Fibroblast of skin of left quadriceps (primary cell): Measurements from ENCODE around the gene NELL1.

ENCODE experiments used
- DNase-seq, 2 experiments: peaks; one replicate each; pipeline ENCODE4 v3.0.0-alpha.2; 2013; ENCODE audit warnings: low read depth in 2 of 2

Gene NELL1

GRCh38 chr11:21421711-21422329 lies 752.4 kb downstream of the NELL1 start:
- DNase-seq: no peak

DNA sequence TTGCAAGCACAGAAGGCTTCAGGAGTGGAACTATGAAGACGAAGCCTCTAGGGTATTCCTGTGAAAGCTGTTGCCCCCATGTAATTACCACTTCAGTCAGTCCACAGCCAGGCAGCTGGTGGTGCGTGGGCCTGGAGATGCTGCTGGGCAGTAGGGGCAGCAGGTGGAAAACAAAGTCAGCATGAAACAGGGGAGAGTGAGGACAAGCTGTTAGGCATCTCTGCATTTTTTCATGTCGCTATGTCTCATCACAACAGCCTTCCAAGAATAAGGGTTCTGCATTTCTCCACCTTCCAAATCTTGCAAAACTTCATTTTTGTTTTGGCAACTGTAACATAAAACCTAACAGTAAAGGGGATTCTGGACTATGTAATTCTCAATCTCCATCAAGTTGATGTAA lies 757.5 kb downstream of the NELL1 start:
- DNase-seq: no peak

DNA sequence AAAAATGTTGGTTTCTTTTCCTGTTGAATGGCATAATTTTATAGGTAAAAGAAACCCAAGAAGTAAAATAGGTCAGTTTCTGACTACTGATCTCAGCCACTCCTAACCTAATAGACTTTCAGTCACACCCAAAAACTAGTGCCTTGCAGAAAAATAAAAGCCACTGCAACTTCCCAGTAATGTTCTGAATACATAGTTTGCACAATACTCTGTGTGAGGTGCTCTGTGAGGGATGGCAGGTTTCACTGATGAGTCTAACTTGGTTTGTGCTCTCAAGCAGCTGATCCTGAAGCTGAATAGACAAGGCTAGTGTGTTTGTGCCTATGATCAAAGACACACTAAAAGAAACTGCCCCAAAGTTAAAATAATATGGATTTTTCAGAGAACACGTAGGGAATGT lies 758.3 kb downstream of the NELL1 start:
- DNase-seq: no peak

- DNase-seq: no peak
Observed at GRCh38 chr11:21428796-21429195, 759.4 kb downstream of the NELL1 start.

DNA sequence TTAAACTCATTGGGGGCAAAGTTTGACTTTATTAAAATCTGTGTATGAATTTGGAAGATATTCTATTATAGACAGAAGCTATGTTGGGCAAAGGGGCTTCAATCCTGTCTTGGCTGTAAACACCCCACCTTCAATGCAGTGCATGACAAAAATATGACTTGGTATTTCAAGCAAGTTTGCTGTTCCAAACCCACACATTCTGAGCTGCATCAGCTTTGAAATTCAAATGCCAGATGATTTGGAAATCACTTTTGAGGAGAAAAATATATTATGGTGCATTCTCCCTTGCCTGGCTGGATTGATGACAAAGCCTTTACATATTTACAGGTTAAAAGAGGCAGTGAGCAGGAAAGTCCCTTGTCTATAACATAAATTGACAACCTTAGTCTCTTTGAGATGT lies 760.0 kb downstream of the NELL1 start:
- no peak for DNase-seq

- DNase-seq: no peak
Observed at GRCh38 chr11:21430537-21430936, 761.2 kb downstream of the NELL1 start.

GRCh38 chr11:21446939-21447590 lies 777.7 kb downstream of the NELL1 start:
- no peak for DNase-seq

GRCh38 chr11:21447871-21448270 lies 778.5 kb downstream of the NELL1 start:
- no peak for DNase-seq

GRCh38 chr11:21456186-21456585 lies 786.8 kb downstream of the NELL1 start:
- no peak for DNase-seq

DNA sequence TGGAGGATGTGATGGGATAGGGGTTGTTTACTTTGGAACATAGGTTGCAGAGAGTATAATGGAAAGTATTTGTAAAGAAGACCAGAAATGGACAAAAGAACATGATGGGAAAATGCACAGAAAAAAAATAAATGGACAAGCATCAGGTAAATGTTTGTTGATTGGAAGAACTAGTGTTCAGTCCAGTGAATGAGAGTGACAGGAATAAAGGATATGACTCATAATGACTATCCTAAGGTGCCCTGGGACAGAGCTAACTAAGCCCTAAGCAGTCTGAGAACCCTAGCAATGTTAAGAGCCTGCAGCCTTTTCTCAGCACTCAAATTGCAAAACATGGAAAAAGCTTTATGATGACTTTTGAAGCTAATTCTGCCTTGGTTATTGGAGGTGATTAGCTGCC lies 790.7 kb downstream of the NELL1 start:
- no peak for DNase-seq

DNA sequence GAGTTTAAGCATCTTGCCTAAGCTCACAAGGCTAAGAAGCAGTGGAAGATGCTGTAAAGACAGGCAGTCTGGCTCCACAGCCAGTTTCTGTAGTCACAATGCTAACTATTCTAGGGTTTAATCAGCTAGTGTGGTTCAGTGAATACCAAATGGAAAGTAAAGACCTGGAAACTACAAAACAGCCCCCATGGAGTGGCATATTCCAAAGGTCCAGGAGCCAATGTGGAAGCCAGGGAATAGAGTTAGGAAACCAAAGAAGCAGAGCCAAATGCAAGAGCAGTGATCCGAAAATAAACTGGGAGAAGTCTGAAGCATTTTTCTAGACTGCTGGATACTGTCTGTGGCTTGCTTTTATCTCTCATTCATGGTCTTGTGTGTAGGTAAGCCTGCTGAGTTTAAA lies 792.3 kb downstream of the NELL1 start:
- DNase-seq: no peak

DNA sequence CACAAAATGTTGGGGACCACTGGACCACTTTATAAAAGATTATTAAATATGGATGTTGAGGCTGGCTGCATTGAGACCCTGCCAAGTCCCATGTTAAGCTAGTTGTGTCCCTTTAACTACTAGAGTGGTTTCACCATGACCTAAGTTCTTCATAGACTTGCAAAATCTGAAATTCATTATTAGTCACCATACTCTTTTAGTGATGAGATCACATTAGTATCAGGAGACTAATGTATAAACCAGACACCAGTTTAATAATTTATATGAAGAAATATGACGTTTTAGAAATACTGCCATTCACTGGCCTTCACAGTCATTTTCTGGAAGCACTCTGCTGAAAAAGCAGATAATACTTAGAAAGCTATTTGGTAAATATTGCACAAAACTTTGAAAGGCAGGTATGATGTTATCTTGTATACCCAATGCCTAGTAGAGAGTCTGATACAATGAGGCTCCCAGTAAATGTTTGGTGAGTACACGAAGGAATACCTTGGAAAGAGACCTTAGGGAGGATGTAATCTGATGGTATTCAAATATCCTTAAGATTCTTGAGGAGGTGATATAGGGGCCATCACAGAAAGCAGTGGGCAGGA lies 795.3 kb downstream of the NELL1 start:
- no peak for DNase-seq

GRCh38 chr11:21465203-21465602 lies 795.8 kb downstream of the NELL1 start:
- DNase-seq: no peak

DNA sequence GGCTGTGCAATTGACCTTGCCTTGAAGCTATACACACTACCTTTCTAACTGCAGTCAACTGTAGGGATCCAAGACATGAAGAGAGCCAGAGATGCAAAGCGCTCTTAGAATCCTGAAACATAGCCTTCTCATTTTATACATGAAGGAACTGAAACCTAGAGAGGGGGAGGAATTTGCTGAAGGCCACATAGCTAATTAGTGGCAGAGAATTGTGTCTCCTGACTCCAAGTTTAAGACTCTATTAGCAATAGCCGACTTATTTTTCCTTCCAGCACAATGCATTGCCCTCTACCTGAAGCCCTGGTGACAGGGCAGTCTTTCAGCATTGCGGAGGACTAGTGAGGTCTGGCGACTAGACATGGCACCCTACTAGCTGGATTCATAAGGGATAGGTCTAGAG lies 796.5 kb downstream of the NELL1 start:
- no peak for DNase-seq

- DNase-seq: no peak
Observed at GRCh38 chr11:21470521-21470920, 801.1 kb downstream of the NELL1 start.

DNA sequence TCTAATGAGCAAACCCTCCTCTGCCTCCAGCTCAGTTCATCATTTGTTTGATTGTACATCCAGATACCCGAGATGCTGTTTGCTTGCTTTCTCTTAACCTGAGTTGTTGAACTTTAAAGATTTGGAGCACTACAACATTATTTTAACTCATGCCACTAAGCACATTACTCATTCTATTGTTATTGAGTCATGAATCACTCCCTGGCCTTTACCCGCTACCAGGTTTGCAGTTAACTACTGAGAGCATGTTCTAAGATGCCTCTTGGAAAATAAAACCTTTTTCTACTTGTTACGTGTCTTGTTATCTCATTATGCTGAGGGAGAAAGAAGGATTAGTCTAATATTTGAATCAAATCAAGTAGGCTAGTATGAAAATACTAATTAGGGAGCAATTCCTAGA lies 802.9 kb downstream of the NELL1 start:
- DNase-seq: no peak

DNA sequence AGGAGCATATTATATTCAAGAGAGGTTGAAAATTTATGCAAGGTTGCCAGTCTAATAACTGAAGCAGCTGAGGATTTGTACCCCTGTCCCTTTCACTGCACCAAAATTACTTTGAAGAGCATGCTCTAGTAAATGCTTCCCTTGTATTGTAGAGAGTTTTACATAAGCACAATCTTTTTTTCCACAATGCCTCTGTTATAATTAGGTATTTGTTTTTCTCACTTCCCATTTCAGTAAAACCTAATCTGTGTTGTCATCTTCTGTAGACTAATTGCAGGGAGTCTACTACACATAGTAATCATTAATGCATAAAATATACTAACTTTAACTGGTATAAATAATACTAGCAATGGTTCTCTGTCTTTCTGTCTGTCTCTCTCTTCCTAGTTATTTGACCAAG lies 805.1 kb downstream of the NELL1 start:
- DNase-seq: no peak

DNA sequence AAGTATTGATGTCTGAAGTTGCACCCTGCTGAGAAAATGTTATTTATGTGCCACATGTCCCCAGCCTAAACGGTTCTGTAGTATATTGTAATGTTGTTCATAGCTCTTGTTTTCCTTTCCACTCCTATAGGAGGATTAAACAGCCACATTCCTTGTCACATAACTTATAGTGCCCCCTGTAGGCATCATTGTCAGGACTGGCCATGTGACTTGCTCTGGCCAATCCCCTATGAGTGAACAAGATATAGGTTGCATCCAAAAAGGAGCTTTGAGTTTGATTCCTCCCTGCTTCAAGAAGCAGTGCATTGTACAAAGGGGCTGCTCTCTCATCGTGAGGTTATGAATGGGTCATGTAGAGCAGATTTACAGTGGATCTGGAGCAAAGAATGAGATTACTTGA lies 805.9 kb downstream of the NELL1 start:
- no peak for DNase-seq

DNA sequence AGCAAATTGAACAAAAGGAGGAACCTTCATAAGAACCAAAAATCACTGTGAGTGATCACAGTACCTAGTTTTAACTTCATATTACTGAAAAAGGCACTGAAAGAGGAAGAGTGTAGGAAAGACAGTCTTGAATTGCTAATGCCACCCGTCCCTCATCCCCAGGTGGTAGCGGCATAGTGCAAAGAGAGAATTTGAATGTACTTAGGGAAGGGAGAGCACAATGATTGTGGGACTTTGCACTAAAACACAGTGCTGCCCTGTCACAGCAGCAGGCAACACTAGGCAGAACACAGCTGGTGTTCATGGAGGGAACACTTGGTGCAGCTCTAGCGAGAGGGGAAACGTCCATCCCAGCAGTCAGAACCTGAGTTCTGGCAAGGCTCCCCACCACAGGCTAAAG lies 807.2 kb downstream of the NELL1 start:
- DNase-seq: no peak

DNA sequence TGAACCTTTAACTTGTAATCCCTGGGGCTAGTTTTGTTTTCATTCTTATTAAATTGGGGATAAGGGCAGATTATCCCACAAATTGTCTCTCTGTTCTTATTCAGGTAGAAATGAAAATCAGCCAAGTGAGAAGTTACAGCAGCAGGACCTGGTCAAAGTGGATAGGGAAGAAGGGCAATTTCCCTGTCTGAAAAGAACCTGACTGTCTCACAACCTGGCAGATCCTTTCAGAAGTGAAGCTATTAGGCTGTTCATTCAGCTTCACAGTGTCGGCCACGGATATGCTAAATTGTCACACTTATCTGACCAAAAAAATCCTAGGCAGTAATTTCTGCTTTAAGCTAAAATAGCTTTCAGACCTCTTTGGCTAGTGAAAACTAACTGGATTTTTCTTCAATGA lies 810.9 kb downstream of the NELL1 start:
- no peak for DNase-seq

- DNase-seq: no peak
Observed at GRCh38 chr11:21481255-21481654, 811.9 kb downstream of the NELL1 start.

GRCh38 chr11:21484039-21484438 lies 814.7 kb downstream of the NELL1 start:
- DNase-seq: no peak

DNA sequence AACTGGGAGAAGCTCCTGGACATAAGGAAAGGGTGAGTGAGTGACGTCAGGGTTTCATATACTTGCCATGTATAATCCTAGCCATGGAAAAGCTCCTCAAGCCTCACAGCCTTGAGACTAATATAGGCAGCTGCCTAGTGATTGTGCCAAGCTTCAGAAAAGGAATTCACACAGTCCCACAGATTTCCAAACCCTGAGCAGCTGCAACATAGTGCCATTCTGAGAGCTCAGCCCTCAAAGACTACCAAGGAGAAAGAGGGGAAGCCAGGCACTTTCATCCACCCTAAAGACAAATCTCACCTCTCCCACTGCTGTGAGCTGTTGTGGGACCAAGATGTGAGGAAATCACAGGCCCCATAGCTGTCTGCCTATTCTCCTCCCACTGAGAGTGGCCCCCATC lies 815.6 kb downstream of the NELL1 start:
- no peak for DNase-seq

GRCh38 chr11:21485426-21485825 lies 816.0 kb downstream of the NELL1 start:
- no peak for DNase-seq
